Effector CD8-positive, alpha-beta T cell (primary cell): ENCODE measurements around the gene TMTC1.
"Not testable (repeated sequence)": the region's sequence is repeated elsewhere in the genome, so short reads cannot be mapped to it uniquely, and the experiment has no call there.

Experiments
- DNase-seq: peaks from one replicate; lab custom pipeline; 2025; lab: John Stamatoyannopoulos, UW

TMTC1 gene

GRCh38 chr12:29667011-29667410, 116.7 kb downstream of the TMTC1 start:
- DNase-seq: no peak

GRCh38 chr12:29665107-29665506, 118.6 kb downstream of the TMTC1 start:
- no peak for DNase-seq

GRCh38 chr12:29662734-29663323, 120.9 kb downstream of the TMTC1 start:
- DNase-seq: no peak

- DNase-seq: no peak
Observed at GRCh38 chr12:29660847-29661246, 122.9 kb downstream of the TMTC1 start.

- DNase-seq: no peak
Observed at GRCh38 chr12:29656762-29657538, 126.8 kb downstream of the TMTC1 start.

- no peak for DNase-seq
Observed at GRCh38 chr12:29655861-29656260, 127.9 kb downstream of the TMTC1 start.

GRCh38 chr12:29653286-29653685, 130.5 kb downstream of the TMTC1 start:
- no peak for DNase-seq

- no peak for DNase-seq
Observed at GRCh38 chr12:29650371-29650770, 133.4 kb downstream of the TMTC1 start.

GRCh38 chr12:29649722-29650121, 134.0 kb downstream of the TMTC1 start:
- DNase-seq: no peak

GRCh38 chr12:29644536-29645162, 139.1 kb downstream of the TMTC1 start:
- no peak for DNase-seq

GRCh38 chr12:29640589-29641345, 143.0 kb downstream of the TMTC1 start:
- no peak for DNase-seq

GRCh38 chr12:29639893-29640495, 143.7 kb downstream of the TMTC1 start:
- DNase-seq: no peak

GRCh38 chr12:29638528-29638927, 145.2 kb downstream of the TMTC1 start:
- DNase-seq: no peak

- DNase-seq: no peak
Observed at GRCh38 chr12:29634057-29634456, 149.7 kb downstream of the TMTC1 start.

GRCh38 chr12:29630164-29630563, 153.6 kb downstream of the TMTC1 start:
- DNase-seq: not testable (repeated sequence)

GRCh38 chr12:29627221-29627620, 156.5 kb downstream of the TMTC1 start:
- no peak for DNase-seq

GRCh38 chr12:29625359-29625953, 158.3 kb downstream of the TMTC1 start:
- no peak for DNase-seq

- no peak for DNase-seq
Observed at GRCh38 chr12:29622251-29622650, 161.5 kb downstream of the TMTC1 start.

GRCh38 chr12:29620030-29620429, 163.7 kb downstream of the TMTC1 start:
- DNase-seq: no peak

- DNase-seq: no peak
Observed at GRCh38 chr12:29617407-29617803, 166.3 kb downstream of the TMTC1 start.

GRCh38 chr12:29616664-29617406, 166.9 kb downstream of the TMTC1 start:
- no peak for DNase-seq
